Activated CD4-positive, CD25-positive, alpha-beta regulatory T cell treated with anti-CD3 and anti-CD28 coated beads, Interleukin-2, amount 50 U/mL, for 24 hours (primary cell): ENCODE results near the gene NELL1.

Experiments used
- ATAC-seq, 2 donors: fragments of 150-1000 bp; cut with Tn5 transposase; one replicate each; pipeline ENCODE4 v1.10.0; 2021; ENCODE audit warnings: mild to moderate bottlenecking in 1 of 2, moderate library complexity in 1 of 2

Gene NELL1

GRCh38 chr11:21369947-21370346 lies 700.6 kb downstream of the NELL1 start:
- no peak for ATAC-seq

GRCh38 chr11:21371044-21371443 lies 701.7 kb downstream of the NELL1 start:
- ATAC-seq = no peak

GRCh38 chr11:21372672-21373071 lies 703.3 kb downstream of the NELL1 start:
- no peak for ATAC-seq

GRCh38 chr11:21374376-21374775 lies 705.0 kb downstream of the NELL1 start:
- ATAC-seq = no peak

GRCh38 chr11:21385669-21386440 lies 716.5 kb downstream of the NELL1 start:
- no peak for ATAC-seq

GRCh38 chr11:21390430-21390829 lies 721.0 kb downstream of the NELL1 start:
- no peak for ATAC-seq

- no peak for ATAC-seq
Observed at GRCh38 chr11:21396342-21397008, 727.1 kb downstream of the NELL1 start.

GRCh38 chr11:21398195-21398594 lies 728.8 kb downstream of the NELL1 start:
- ATAC-seq = no peak

GRCh38 chr11:21401496-21401895 lies 732.1 kb downstream of the NELL1 start:
- ATAC-seq = no peak

GRCh38 chr11:21402274-21402673 lies 732.9 kb downstream of the NELL1 start:
- ATAC-seq = no peak

- no peak for ATAC-seq
Observed at GRCh38 chr11:21403069-21403468, 733.7 kb downstream of the NELL1 start.

GRCh38 chr11:21405422-21405821 lies 736.0 kb downstream of the NELL1 start:
- ATAC-seq = no peak

- no peak for ATAC-seq
Observed at GRCh38 chr11:21410513-21410912, 741.1 kb downstream of the NELL1 start.

GRCh38 chr11:21411104-21411503 lies 741.7 kb downstream of the NELL1 start:
- ATAC-seq = no peak

- no peak for ATAC-seq
Observed at GRCh38 chr11:21411597-21411996, 742.2 kb downstream of the NELL1 start.

- ATAC-seq = no peak
Observed at GRCh38 chr11:21412652-21413383, 743.4 kb downstream of the NELL1 start.

GRCh38 chr11:21414953-21415352 lies 745.6 kb downstream of the NELL1 start:
- ATAC-seq = no peak

GRCh38 chr11:21415606-21416005 lies 746.2 kb downstream of the NELL1 start:
- no peak for ATAC-seq

- no peak for ATAC-seq
Observed at GRCh38 chr11:21421711-21422329, 752.4 kb downstream of the NELL1 start.

- no peak for ATAC-seq
Observed at GRCh38 chr11:21426931-21427330, 757.5 kb downstream of the NELL1 start.

GRCh38 chr11:21427726-21428125 lies 758.3 kb downstream of the NELL1 start:
- ATAC-seq = no peak

- no peak for ATAC-seq
Observed at GRCh38 chr11:21428796-21429195, 759.4 kb downstream of the NELL1 start.

- no peak for ATAC-seq
Observed at GRCh38 chr11:21429401-21429800, 760.0 kb downstream of the NELL1 start.
